Endothelial cell of umbilical vein (primary cell): ENCODE results near the gene RPAP3. TPM values are rescaled to one million over a fixed set of nuclear protein-coding genes. Genes with fewer than 3 reads are reported as not detected.

Source experiments
- BruUV-seq: library from RNA; stranded (reverse); fragments of 400-500 nt; replicated peaks from 2 replicates; lab custom pipeline; 2021; lab: Mats Ljungman, UMichigan
- CTCF ChIA-PET: fragments of 300-600, 350-600 bp; sonication (Branson Sonifier 250); formaldehyde crosslinking; loops from one replicate; lab custom pipeline; 2021; ENCODE audit warnings: antibody characterized with exemption, inconsistent platforms; lab: Charles Lee
- POLR2A ChIA-PET: fragments of 300-600, 350-600 bp; sonication (Branson Sonifier 250); formaldehyde crosslinking; loops from one replicate; lab custom pipeline; 2021; ENCODE audit warnings: antibody characterized with exemption, inconsistent platforms; lab: Charles Lee
- DNase-seq: peaks from one replicate; pipeline ENCODE4 v3.0.0-alpha.2; 2011; ENCODE audit warnings: low read depth, low spot score
- FAIRE-seq: peaks from 2 replicates; lab custom pipeline; 2011; peaks lifted over from hg19 to GRCh38; lab: Jason Lieb, UNC
- H2AFZ ChIP-seq: 2 replicates; pipeline ENCODE4 v1.6.0; 2012; ENCODE audit warnings: low read depth, low read length, control low read depth, inconsistent platforms
- H3K27ac ChIP-seq: 2 replicates; pipeline ENCODE4 v1.5.1; 2011; ENCODE audit warnings: low read depth, mild to moderate bottlenecking, control low read depth, low read length, moderate library complexity; ENCODE audit not compliant: insufficient read depth
- H3K27me3 ChIP-seq, 2 experiments: 2 replicates each; pipeline versions ENCODE4 v1.6.0 to v1.6.1; 2011; ENCODE audit warnings: low read length in 2 of 2, mixed read lengths in 1 of 2; ENCODE audit not compliant: control insufficient read depth in 2 of 2, insufficient read depth in 2 of 2
- H3K36me3 ChIP-seq, 2 experiments: 2 replicates in 1 of 2; 3 replicates in 1 of 2; pipeline ENCODE4 v1.5.1; 2011; ENCODE audit warnings: low read length in 2 of 2, mild to moderate bottlenecking in 1 of 2, moderate library complexity in 1 of 2; ENCODE audit not compliant: control insufficient read depth in 2 of 2, insufficient read depth in 2 of 2; ENCODE audit errors: extremely low read depth in 1 of 2
- H3K4me1 ChIP-seq: 3 replicates; pipeline ENCODE4 v1.5.1; 2011; ENCODE audit warnings: mild to moderate bottlenecking, low read length; ENCODE audit not compliant: control insufficient read depth, insufficient read depth; ENCODE audit errors: extremely low read depth
- H3K4me2 ChIP-seq: 2 replicates; pipeline ENCODE4 v1.6.1; 2011; ENCODE audit warnings: low read length, control low read depth, mixed read lengths; ENCODE audit not compliant: insufficient read depth
- H3K4me3 ChIP-seq, 3 experiments: fragments of 200-600 bp in 1 of 3; sonication (generic), shearing (Covaris generic) in 1 of 3; replicated peaks in 1 of 3; 2 replicates each; pipeline ENCODE4 v1.5.1; 2011 to 2016; ENCODE audit warnings: control low read depth in 3 of 3, low read length in 3 of 3, mild to moderate bottlenecking in 2 of 3, inconsistent platforms in 1 of 3, low read depth in 1 of 3, moderate library complexity in 1 of 3; ENCODE audit not compliant: insufficient read depth in 1 of 3
- H3K79me2 ChIP-seq: 2 replicates; pipeline ENCODE4 v1.6.0; 2012; ENCODE audit warnings: low read length, inconsistent platforms; ENCODE audit not compliant: control insufficient read depth, insufficient read depth
- H3K9ac ChIP-seq: replicated peaks from 2 replicates; pipeline ENCODE3; 2011; ENCODE audit warnings: low read length, control low read depth; ENCODE audit not compliant: insufficient read depth; ENCODE audit errors: extremely low read depth
- H3K9me1 ChIP-seq: replicated peaks from 3 replicates; pipeline ENCODE4 v1.6.0; 2011; ENCODE audit warnings: mild to moderate bottlenecking, low read length; ENCODE audit not compliant: control insufficient read depth, insufficient read depth; ENCODE audit errors: extremely low read depth
- H3K9me3 ChIP-seq: replicated peaks from 2 replicates; pipeline ENCODE4 v1.5.1; 2012; ENCODE audit warnings: low read length, inconsistent platforms; ENCODE audit not compliant: control insufficient read depth, insufficient read depth
- H4K20me1 ChIP-seq: replicated peaks from 2 replicates; pipeline ENCODE3; 2011; ENCODE audit warnings: mild to moderate bottlenecking, low read length; ENCODE audit not compliant: control insufficient read depth, insufficient read depth; ENCODE audit errors: extremely low read depth
- FOS ChIP-seq: IDR thresholded peaks from 2 replicates; pipeline ENCODE4 v1.6.1; 2011; ENCODE audit warnings: mild to moderate bottlenecking, low read length, moderate library complexity, borderline replicate concordance; ENCODE audit not compliant: insufficient read depth
- GATA2 ChIP-seq: IDR thresholded peaks from 2 replicates; pipeline ENCODE4 v1.7.0; 2011; ENCODE audit warnings: low read depth, mild to moderate bottlenecking, moderate library complexity, mixed read lengths, low read length; ENCODE audit not compliant: insufficient read length, insufficient read depth
- MAX ChIP-seq: IDR thresholded peaks from 2 replicates; pipeline ENCODE4 v1.6.1; 2011; ENCODE audit not compliant: insufficient read depth, insufficient read length
- MYC ChIP-seq: IDR thresholded peaks from one replicate; pipeline ENCODE4 v1.6.1; 2011; ENCODE audit warnings: mild to moderate bottlenecking, low read depth, low read length
- POLR2A ChIP-seq: IDR thresholded peaks from 2 replicates; pipeline ENCODE4 v1.6.1; 2012; ENCODE audit warnings: low read depth, mild to moderate bottlenecking, control low read depth, low read length
- dilution Hi-C: fragments of 300-500 bp; cut with MboI; formaldehyde crosslinking; loops from one replicate; pipeline ENCODE4 v1.15.0; 2019; ENCODE audit warnings: low sequenced_read_pairs; ENCODE audit not compliant: extremely low pct_ligation_motif_present
- intact Hi-C: fragments of 100-400 bp; cut with micrococcal nuclease; formaldehyde crosslinking; loops from one replicate; pipeline ENCODE4 v1.10.0; 2022
- polyA plus RNA-seq, 4 experiments: library from polyadenylated mRNA; depleted of rRNA in 3 of 4; stranded (reverse) in 3 of 4; unstranded in 1 of 4; fragments of >200 nt; gene quantifications; 2 replicates each; pipeline versions ENCODE4 v1.2.1 to v1.2.3, GENCODE V29; 2011 to 2012; ENCODE audit warnings: missing spikeins in 1 of 4
- total RNA-seq: library from RNA; stranded (reverse); gene quantifications from 2 replicates; pipeline ENCODE4 v1.2.3, GENCODE V29; 2021
- TF ChIP-seq, protein P1 (sequence below), 2 donors: IDR thresholded peaks; 1 replicate in 1 of 2; 2 replicates in 1 of 2; pipeline ENCODE4 v1.5.1; 2011; ENCODE audit warnings: low read length in 2 of 2, mild to moderate bottlenecking in 2 of 2, moderate library complexity in 2 of 2, control low read depth in 1 of 2, inconsistent platforms in 1 of 2, low read depth in 1 of 2; ENCODE audit not compliant: insufficient read depth in 1 of 2; ENCODE audit errors: extremely low read depth in 1 of 2

The RPAP3 gene
- total and polyA plus RNA-seq, 2 donors (not counting 3 experiments of a cell fraction or from before 2014, with no cell fraction given): 3.9 to 29.8 TPM

GRCh38 chr12:47715393-47715876, 9.6 kb upstream of the RPAP3 start:
- TF ChIP-seq GATA2: no peak
- TF ChIP-seq, protein P1, sequence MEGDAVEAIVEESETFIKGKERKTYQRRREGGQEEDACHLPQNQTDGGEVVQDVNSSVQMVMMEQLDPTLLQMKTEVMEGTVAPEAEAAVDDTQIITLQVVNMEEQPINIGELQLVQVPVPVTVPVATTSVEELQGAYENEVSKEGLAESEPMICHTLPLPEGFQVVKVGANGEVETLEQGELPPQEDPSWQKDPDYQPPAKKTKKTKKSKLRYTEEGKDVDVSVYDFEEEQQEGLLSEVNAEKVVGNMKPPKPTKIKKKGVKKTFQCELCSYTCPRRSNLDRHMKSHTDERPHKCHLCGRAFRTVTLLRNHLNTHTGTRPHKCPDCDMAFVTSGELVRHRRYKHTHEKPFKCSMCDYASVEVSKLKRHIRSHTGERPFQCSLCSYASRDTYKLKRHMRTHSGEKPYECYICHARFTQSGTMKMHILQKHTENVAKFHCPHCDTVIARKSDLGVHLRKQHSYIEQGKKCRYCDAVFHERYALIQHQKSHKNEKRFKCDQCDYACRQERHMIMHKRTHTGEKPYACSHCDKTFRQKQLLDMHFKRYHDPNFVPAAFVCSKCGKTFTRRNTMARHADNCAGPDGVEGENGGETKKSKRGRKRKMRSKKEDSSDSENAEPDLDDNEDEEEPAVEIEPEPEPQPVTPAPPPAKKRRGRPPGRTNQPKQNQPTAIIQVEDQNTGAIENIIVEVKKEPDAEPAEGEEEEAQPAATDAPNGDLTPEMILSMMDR (IDR thresholded peaks at IDR 0.05; ENCODE audit: extremely low read depth in 1 of 2, insufficient read depth in 1 of 2, low read depth in 1 of 2, low read length in 2 of 2): peak; percentile 63 to 78
- Histone ChIP-seq H3K27me3 (no peaks in the 10 kb centered on the region), H3K79me2 (no peaks in the 10 kb centered on the region), H3K36me3 (no peaks in the 10 kb centered on the region), H3K4me1 (peaks cover 7% of the 10 kb centered on the region), H3K4me3 (no peak overlapping the region), H2AFZ (no peak overlapping the region), H3K9me1 (no peaks in the 10 kb centered on the region), H4K20me1 (no peaks in the 10 kb centered on the region), H3K4me2 (no peak overlapping the region), H3K9ac (no peak overlapping the region), H3K27ac (no peak overlapping the region), H3K9me3 (no peaks in the 10 kb centered on the region)
- no TSS peak for BruUV-seq
- intact Hi-C loops: loop anchor here (1.0 to 10.0 kb wide), 4 partner anchors 52 to 439 kb away; partner anchors contain the start of gene ASB8
- dilution Hi-C loops: no loop called here
- peak; percentile 70 for DNase-seq
- FAIRE-seq: peak; percentile 96
- ChIA-PET CTCF (interaction anchor here (0.7 to 11.5 kb wide), 14 partner anchors 9 to 236 kb away, joined by 3 to 172 read pairs (median 6); partner anchors contain the start of genes RAPGEF3 and SLC48A1), POLR2A (no interaction called here)

DNA sequence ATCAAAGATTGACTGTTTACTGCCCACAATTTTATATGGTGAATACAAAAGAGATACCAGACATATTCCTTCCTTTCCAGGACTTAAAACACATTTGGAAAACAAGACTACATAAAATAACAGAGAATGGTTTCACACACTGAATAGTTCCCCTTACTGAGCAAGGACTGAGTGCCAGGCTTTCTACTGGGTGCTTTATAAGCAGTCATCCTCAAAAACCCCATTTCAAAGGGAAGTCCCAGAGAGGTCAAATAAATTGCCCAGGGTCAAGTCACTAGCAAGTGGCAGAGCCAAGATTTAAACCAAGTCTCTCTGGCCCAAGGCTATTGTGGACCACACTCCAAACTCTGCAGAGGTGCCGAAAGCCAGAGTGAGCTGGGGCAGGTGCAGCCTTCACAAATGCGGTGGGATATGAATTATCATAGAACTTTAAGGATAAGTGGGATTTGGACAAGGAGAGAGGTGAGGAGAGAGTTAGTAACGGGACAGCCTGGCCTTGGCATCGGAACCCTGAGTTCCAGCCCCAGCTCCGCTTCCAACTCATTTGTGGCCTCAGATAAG, 9.1 kb upstream of the RPAP3 start:
- no peaks in the 10 kb centered on the region for H3K36me3 ChIP-seq
- no peaks in the 10 kb centered on the region for H3K79me2 ChIP-seq
- POLR2A ChIA-PET: no interaction called here
- no peak overlapping the region for H3K27ac ChIP-seq
- H4K20me1 ChIP-seq: no peaks in the 10 kb centered on the region
- H3K4me3 ChIP-seq: no peak overlapping the region
- DNase-seq (no peak), FAIRE-seq (no peak)
- no peak overlapping the region for H2AFZ ChIP-seq
- dilution Hi-C loops (no loop called here), intact Hi-C loops (loop anchor here (1.0 to 10.0 kb wide), 4 partner anchors 52 to 440 kb away; partner anchors contain the start of gene ASB8)
- no peaks in the 10 kb centered on the region for H3K27me3 ChIP-seq
- H3K9me3 ChIP-seq: no peaks in the 10 kb centered on the region
- H3K4me1 ChIP-seq: peaks cover 7% of the 10 kb centered on the region
- no TSS peak for BruUV-seq
- H3K9ac ChIP-seq: no peak overlapping the region
- H3K4me2 ChIP-seq: no peak overlapping the region
- TF ChIP-seq POLR2A (no peak), FOS (no peak), MAX (no peak), MYC (no peak)
- TF ChIP-seq, protein P1 (IDR thresholded peaks at IDR 0.05; ENCODE audit: extremely low read depth in 1 of 2, insufficient read depth in 1 of 2, low read depth in 1 of 2, low read length in 2 of 2): no peak
- CTCF ChIA-PET: interaction anchor here (1.1 to 11.5 kb wide), 11 partner anchors 9 to 236 kb away, joined by 3 to 172 read pairs (median 10); partner anchors contain the start of genes RAPGEF3 and SLC48A1
- H3K9me1 ChIP-seq: no peaks in the 10 kb centered on the region
